ENCODE results near the gene SLC25A41.

The SLC25A41 gene

DNA sequence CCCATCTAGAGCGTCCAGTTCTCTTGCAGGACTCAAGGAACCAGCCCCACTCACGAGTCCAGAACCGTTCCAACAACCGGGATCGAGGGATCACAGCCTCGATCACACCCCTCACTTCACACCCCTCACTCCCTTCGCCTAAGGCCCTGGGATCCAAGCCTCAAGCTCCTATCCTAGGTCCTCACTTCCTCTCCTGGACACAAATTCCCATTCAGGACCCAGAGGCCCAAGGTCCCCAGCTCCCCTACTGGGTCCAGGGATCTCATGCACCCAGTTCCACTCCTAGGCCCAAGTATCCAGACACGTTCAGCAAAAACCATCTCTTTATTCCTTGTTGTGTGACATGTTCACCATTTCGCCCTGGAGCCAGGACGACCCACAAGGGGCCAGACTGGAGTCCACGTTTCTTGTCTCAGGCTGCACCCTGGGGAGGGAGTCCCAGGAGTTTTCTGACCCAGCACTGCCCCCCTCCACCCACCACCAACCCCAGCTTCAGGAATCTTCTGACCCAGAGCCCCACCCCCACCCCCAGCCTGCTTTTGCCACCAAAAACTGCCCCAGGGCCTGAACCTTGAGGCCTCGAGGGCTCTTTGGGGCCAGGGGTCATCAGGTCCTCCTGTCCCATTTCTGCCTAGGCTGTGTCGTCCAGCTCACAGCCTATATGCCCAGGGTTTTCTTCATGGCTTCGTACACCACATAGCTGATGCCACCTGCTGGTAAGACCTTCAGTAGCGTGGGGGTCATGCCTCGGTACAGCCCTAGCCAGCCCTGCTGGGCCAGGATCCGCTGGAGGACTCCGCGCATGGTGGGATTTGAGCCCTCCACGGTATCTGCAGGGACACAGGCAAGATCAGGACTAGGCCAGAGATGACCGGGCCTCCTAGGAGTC, 7.6 kb downstream of the SLC25A41 start:
- no peak for DNase-seq

DNA sequence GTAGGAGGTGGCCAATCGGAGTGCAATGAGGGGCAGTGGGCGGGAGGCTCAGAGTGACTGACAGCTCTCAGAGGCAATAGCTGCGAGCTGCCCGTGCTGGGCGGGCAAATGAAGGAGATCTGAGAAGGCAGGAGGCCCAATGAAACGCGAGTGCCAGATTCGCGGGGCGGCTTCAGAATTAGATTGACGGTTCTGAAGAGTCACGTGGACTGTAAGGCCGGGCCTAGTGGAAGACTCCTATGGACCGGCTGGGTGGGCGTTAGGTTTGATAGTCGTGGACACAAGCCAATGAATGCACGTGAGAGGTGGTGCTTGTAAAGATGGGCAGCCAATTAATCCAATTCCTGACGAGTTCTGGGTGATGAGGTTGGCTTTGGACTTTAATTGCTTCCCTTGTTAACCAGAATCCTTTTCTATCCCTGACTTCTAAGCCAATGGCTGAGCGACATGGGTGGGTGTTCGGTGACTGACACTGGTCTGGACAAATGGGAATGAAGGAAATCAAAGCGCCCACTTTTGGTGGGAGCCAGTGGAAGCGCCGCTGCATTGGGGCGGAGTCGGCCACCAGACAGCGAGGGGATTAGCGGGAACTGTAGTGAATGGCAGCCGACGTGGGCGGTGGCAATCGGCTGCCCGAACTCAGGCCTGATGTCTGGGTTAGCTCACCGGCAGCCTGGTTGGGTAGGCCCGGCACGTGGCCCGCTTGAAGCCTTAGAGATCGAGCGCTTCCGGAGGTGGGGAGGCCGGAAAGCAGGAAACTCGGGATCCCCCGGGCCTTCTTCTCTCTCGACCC, 8.4 kb downstream of the SLC25A41 start:
- peak; percentile 100 for DNase-seq

DNA sequence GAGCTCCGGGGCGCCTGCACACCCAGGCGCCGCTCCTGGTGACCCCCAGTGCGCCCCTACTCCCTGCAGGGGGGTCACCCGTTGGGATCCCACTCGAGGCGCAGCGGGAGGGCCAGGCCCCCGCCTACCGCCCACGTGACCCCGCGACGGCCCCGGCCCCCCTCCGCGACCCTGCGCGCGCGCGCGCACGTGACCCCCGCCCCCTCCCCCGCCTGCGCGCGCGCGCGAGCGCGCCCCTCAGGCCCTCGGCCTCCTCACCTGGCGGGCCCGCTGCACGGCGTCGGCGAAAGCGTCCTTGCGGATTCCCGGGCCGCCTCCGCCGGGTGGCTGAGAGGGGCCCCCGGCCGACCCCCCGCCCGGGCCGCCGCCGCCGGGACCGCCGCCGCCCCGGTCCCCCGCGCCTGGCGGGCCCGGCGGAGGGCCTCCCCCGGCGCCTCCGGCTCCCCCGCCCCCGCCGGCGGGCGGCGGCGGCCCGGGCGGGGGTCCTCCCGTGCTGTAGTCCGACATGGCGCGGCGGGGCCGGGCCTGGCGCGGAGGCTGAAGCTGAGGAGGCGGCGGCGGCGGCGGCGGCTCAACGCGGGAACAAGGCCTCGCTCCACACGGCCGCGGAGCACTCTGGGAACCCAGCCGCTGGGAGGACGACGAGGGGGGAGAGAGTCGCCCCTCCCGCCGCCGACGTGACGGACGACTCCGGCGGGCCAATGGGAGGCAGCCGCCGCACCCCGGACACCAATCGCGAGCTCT, 9.2 kb downstream of the SLC25A41 start, which contains the start of gene KHSRP:
Gene KHSRP (minus strand): TSS at position 617 of the 744 bp plus-strand sequence. CDS start 110 bp downstream, at position 507.
- DNase-seq: no peak

DNA sequence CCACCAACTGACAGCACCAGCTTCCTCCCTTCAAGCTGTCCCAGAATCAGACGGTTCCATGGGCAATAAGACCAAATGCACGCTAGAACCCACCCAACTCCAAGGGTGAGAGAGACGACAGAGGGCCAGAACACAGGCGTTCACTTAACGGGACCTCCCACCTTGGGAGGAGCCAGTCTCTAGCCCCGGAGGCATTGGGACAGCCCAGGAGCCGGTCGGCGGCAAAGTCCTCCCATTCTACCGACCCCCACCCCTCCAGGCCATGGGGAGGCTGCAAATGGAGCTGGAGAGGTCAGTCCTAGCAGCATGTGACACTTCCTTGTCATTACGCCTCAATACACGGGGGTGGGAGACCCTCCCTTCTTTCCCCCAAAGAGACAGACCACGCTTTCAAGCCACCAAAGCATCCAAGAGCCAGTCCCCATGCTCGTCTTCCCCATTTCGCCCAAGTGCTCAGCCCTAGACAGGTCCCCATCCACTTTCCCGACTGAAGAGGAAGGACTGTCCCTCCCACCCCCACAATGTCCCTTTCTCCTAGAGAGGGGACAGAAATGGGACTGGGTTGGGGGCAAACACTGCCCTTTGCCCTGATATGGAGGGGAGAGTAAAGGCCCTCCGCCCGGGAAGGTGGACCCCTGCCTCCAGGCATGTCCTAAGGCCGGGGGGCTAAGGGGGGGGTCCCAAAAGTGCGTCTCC, 9.9 kb downstream of the SLC25A41 start:
- no peak for DNase-seq

DNA sequence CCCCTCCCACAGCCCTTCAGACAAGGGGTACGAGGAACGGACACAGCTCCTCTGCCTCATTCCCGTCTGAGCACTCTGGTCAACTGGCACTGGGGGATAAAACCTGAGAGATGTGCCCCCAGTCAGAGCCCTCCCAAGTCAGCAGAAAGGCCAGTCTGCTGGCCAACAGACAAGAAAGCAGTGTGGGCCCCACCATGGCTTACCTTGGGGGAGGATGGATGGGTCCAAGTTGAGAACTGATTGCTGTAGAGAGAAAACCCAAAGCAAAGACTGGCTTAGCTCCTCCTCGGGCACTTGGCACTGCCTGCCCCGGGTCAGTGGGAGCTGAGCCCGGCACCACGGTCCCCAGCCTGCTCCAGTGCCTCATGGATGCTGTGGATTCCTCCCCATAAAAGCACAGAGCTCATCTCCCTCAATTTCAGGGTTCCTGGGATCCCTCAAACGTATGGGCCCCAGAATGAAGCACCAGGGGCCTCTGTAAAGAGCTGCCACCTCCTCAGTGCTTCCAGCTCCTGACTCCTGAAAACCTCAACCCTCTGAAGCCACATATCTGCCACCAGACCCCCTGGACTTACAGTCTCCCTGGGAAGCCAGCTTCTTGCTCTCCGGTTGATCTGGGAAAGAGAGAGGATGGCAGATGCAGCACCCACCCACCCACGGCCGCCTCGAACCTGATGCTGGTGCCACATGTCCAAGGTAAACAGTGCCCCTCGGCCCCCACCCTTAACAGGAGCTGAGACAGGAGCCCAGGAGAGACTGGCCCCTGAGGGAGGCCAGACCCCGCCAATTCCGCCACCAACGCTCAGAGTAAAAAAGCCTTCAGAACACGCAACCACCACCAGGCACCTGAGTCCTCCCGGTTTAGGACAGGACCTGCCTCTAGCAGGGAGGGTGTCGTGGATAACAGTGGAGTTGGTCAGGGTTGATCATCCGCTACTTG, 12.2 kb downstream of the SLC25A41 start:
- no peak for DNase-seq

DNA sequence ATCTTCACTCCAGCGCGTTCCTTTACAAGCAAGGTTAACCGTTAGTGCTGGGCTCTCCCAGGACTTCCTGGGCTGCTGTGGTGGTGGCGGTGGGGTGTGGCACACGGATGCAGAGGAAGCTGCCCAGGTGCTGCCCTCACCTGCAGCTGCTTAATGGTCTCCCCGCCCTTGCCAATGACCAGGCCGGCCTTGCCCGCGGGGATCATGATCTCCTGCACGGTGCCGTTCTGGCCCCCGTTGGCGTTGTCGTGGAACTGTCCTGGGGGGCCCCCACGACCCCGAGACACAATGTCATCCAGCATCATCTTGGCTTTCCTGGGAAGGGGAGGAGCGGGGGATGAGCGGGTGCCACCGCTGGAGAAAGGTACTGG, 15.0 kb downstream of the SLC25A41 start:
- no peak for DNase-seq

DNA sequence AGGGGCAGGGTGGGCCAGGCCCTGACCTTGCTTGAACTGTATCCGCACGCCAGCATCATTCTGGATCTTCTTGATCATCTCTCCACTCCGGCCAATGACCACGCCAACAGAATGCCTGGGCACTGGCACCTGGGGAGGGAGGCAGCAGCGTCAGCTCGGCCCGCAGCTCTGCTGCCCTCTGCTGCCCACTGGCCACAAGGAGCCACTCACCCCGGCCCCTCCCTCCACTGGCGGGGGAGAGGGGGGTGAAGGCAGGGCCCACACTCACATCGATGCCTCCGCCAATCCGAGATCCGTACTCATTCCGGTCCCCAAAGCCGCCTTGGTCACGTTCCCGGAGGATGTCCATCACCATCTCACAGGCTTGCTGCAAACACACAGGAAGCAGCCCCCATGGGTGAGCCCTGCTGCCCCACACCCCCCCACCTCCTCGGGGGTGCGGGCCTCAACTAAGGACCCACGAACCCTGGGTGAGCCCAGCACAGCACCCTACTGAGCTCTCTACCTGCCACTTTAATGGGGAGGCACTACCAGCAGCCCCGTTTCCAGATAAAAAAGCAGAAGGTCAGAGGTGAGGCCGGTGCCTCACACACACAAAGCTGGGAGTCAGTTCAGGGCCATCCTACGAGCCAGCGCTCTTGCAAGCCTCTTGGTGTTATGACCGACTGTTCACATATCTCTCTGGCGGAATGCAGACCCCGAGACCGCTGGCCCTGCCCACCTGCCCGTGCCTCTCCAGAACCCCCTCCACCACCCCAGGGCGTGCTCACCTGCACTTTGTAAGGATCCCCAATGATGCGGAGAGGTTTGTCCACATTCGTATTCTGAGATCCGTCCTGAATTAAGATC, 15.6 kb downstream of the SLC25A41 start:
- DNase-seq: peak; percentile 43

DNA sequence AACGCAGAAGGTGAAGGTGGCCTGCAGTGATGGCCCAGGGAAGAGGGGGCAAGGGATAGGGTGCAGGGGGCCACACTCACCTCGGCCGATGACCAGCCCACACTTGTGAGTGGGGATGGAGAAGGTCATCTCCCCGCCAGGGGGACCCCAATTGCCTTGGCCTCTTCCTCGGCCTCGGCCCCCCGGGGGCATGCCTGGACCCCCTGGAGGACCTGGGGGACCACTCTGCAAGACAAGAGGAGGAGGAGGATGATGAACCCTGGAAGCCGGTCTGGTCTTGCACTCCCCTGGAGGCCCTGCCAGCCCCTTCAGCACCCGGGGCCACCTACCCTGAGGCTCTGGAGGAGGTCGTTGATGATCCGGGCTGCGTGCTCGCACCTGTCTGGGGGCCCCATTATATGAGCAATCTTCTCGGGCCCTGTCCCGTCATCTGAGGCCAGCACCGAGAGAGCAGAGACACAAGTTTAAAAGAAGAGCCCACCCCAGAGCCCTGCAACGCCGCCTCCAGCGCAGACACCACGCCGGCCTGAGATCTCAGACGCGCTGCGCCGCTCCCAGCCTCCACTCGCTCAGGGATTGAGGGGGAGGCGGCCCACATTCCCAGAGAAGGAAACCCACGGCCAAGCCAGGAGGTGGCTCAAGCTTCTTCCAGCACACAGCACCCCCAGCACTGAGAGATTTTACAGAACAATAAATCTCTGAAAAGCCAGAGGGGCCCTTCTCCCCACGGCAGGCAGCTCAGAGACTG, 16.7 kb downstream of the SLC25A41 start:
- DNase-seq: no peak

DNA sequence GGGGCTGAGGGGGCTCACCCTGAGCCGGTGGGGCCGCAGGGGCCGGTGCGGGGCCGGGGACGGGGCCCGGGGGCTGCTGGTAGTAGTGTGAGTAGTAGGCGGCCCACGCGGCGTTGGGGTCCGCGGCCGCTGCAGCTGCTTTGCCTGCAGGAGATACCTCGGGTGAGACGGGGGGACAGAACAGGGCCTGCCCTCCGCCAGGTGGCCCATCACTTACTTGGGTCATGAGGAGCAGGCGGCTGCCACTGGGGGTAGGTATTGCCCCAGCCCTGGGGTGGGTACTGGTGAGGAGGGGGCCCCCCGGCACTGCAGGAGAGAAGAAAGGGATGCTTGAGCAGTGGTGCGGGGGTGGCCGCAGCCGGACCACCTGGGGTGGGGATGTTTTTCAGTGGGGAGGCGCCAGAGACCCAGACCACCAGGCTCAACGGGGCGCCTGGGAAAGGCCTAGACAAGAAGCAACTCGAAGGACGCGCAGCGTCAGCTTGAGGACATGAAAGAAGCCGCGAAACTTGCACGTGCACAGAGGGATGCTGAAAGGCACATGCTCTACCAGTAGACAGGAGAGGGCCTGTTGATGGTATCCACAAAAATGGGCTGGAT, 17.9 kb downstream of the SLC25A41 start:
- no peak for DNase-seq

DNA sequence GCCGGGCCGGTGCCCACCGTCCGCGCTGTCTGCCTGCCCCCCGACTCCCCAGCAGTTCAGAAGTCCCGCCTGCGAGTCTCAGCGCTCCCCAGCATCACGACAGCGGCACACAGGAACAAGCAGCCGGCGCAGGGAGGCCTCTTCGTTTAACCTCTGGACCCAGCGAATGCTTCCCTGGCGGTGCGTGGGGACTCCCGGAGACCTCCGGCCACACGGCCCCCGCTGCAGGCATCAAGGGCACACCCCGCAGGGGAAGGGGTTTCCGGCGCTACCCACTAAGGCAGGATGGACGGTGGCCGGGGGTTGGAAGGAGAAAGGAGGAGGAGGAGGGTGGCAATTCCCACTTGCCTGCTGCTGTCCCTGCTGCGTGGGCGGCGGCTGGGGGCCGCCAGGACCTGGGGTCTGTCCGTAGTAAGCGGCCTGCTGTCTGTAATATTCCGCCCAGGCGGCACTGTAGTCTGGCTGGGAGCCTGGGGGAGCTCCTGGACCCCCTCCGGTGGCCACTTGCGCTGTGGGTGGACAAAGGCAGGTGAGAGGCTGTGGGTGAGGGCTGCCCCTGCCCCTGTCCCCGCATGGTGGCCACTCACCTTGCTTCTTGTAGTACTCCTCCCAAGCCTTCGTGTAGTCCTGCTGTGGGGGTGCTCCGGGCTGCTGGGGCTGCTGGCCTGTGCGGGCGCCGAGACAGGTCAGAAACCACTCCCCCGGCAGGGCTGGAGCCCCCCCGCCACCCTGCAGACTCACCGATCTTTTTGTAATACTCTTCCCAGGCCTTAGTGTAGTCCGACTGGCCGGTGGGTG, 18.6 kb downstream of the SLC25A41 start:
- DNase-seq: no peak

DNA sequence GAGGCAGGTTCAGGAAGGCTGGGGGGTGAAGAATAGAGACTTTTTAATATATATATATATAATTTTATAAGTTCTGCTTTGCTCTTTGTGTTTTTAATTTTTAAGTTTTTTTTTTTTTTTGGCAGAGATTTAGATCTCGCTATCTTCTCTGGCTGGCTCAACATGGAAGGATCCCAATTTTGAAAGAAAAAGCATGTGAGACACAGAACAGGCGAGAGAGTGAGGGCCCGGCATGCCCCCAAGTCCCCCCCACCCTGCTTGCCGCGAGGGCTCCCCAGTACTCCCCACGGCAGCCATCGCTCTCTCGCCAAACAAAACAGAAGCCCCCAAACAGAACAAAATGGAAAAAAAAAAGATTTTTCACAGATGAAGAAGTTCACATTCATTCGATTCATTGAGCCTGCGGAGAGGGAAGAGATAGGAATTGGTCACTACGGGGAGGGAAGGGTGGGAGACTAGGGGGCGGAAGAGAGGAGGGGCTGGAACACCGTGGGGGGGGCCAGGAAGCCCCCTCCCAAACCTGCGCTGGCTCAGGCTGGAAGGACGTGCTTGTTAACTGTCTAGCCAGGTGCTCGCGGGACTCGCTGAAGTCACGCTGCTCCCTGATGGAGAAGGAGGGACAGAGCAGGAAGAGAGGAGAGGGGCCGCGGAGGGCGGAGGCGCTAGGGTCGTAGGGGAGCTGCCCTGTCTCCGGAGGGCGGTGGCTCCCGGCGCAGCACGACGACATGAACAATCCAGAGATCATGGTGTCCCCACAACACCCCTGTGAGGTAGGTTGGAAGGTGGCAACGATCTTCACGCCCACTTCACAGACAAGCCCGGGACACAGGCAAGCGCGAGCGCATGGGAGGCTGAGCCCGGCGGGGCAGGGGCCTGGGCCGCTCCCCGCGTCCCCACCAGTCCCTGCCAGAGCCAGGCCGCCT, 19.6 kb downstream of the SLC25A41 start:
- no peak for DNase-seq

DNA sequence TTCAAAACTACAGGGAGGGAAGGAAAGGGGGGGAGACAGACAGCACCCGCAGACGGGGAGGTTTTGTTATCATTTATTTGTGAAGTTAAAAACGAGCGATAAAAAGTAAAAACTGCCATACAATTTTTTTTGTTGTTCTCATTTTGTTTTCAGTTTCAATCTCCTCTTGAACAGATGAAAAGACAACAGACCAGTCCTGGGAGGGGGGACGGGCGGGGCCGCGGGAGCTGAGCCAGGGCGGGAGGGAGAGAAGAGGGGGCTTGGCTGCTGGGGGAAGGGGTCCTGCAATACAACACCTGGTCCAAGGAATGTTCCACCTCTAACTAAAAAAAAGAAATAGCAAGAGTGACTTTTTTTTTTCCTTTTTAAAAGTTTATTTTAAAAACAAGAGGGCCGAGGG, 20.3 kb downstream of the SLC25A41 start:
- no peak for DNase-seq

DNA sequence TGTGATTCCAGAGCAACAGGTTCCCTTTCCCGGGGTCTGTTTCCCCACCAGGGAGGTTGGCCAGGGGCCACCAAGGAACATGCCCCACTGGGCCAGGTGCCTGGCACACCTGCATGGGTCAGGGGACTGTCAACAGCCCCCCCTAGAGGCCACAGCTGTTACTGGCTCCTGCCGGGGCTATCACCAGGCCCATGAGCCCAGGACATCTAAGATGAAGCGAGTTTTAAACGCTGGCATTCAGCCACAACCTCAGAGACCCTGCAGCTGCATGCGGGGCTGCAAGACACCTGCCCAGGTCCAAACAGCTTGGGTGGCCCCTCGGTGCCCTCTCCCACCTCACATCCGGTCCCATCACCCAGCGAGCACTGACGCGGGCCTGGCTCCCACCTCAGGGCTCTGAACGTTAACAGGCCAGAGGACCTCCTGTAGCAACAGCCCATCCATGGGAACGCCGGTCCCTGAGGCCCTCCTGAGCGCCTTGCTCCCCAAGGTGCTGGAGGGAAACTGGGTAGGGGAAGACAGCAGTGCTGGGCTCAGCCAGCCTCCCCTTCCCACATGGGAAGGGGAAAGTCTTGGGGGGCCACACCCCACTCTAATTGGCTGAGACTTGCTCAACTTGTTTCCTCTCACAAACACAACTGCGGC, 21.0 kb downstream of the SLC25A41 start:
- DNase-seq: no peak

DNA sequence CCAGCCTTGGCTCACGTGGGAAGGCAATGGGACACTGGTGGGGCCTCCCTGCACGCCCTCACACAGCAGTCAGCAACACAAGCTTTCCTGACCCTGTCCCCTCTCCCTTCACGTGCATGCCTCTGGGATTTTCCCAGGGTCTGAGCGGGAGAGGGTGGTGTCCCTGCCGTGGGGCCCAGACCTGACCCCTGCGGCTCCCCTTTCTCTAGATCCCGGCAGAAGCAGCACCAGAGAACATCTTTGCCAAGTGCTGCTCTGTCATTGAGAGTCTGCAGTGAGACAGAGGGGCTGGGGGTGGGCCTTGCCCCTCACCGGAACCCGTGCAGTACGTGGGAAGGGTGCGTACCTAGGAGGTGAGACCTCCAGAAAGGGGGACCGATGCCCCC, 21.5 kb downstream of the SLC25A41 start:
- no peak for DNase-seq

DNA sequence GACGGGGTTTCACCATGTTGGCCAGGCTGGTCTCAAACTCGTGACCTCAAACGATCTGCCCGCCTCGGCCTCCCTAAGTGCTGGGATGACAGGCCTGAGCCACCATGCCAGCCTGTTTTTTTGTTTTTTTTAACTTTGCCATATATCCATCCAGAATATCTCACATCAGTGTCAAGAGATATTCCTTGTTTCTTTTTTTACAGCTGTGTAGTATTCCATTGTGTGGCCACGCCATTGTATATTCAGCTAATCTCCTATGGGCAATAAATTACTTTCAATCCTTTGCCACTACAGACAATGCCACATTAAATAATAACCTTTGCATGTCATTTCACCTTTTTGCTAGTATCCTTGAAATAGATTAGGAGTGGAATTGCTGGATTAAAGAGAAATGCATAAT, 24.2 kb downstream of the SLC25A41 start:
- DNase-seq: no peak

DNA sequence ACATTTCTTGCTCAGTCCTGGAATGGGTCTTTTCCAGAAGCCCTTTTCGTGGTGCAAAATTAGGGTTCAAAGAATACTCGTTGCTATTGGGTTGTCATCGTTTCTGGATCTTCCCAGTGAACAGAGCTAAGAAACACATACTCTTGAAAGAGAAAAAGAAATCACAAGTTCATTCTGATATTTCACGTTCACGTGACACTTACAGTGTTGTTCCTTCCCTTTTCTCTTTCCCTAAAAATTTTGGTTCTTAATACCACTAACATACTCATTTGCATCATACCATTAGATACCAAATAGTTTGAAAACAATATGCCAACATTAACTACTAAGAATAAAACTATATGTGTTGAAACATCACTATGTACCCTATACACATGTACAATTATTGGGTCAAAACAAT, 27.2 kb downstream of the SLC25A41 start:
- no peak for DNase-seq

Measured in midbrain (tissue), 1 donor.